HG02885 (cell line): ENCODE results near the gene PLEKHJ1.
"Not testable (repeated sequence)": the region's sequence is repeated elsewhere in the genome, so short reads cannot be mapped to it uniquely, and the experiment has no call there.

Source experiments
- ATAC-seq: cut with Tn5 transposase; IDR thresholded peaks from one replicate; pipeline ENCODE4 v1.9.1; 2021; ENCODE audit warnings: mild to moderate bottlenecking; ENCODE audit not compliant: unreplicated experiment, poor library complexity

PLEKHJ1 gene

GRCh38 chr19:2236314-2237050, at the start of gene PLEKHJ1, which contains the start of gene SF3A2:
Gene PLEKHJ1, minus strand, starts transcription at chr19:2236329. Its CDS starts 81 bp downstream, at chr19:2236248.
Gene SF3A2, plus strand, starts transcription at chr19:2236824. Its CDS starts 6,595 bp downstream, at chr19:2243419.
- ATAC-seq = peak; percentile 80

- ATAC-seq = no peak
These were observed 47.8 kb upstream of the PLEKHJ1 start for GRCh38 chr19:2283835-2284507.

GRCh38 chr19:2282862-2283237, 46.7 kb upstream of the PLEKHJ1 start:
- no peak for ATAC-seq

- ATAC-seq = no peak
These were observed 46.1 kb upstream of the PLEKHJ1 start, which contains the start of gene PEAK3 for GRCh38 chr19:2282062-2282861. Gene PEAK3, minus strand, starts transcription at chr19:2282175. Its CDS starts 1,244 bp downstream, at chr19:2280931.

GRCh38 chr19:2281265-2282061, 45.3 kb upstream of the PLEKHJ1 start:
- ATAC-seq = not testable (repeated sequence)

- ATAC-seq = no peak
These were observed 44.6 kb upstream of the PLEKHJ1 start for GRCh38 chr19:2280633-2281264.

- ATAC-seq = no peak
These were observed 42.5 kb upstream of the PLEKHJ1 start for GRCh38 chr19:2278459-2279158.

GRCh38 chr19:2277138-2277537, 41.0 kb upstream of the PLEKHJ1 start:
- ATAC-seq = no peak

- ATAC-seq = no peak
These were observed 40.4 kb upstream of the PLEKHJ1 start for GRCh38 chr19:2276429-2276986.

GRCh38 chr19:2275588-2276428, 39.7 kb upstream of the PLEKHJ1 start:
- ATAC-seq = no peak

GRCh38 chr19:2274931-2275535, 38.9 kb upstream of the PLEKHJ1 start:
- ATAC-seq = no peak

GRCh38 chr19:2274185-2274711, 38.1 kb upstream of the PLEKHJ1 start:
- ATAC-seq = no peak

- ATAC-seq = peak; percentile 25
These were observed 37.4 kb upstream of the PLEKHJ1 start for GRCh38 chr19:2273356-2274184.

GRCh38 chr19:2271234-2272103, 35.3 kb upstream of the PLEKHJ1 start:
- no peak for ATAC-seq
